HepG2 (cell line): ENCODE data around the gene NR2F1-AS1. TPM values are rescaled to one million over a fixed set of nuclear protein-coding genes. Genes with fewer than 3 reads are reported as not detected.

Source experiments
- CHD2 ChIP-seq: IDR thresholded peaks from 2 replicates; pipeline ENCODE4 v1.6.1; 2011; ENCODE audit warnings: low read depth, low read length, improper control_type of control experiment
- DMAP1 ChIP-seq: IDR thresholded peaks from 2 replicates; pipeline ENCODE4 v1.6.1; 2016
- EED ChIP-seq: sonication (generic); formaldehyde crosslinking; IDR thresholded peaks from 2 replicates; pipeline ENCODE4 v1.5.0; 2020; ENCODE audit warnings: mild to moderate bottlenecking, missing genetic modification reagents
- MAFG ChIP-seq: sonication (generic); formaldehyde crosslinking; IDR thresholded peaks from 2 replicates; pipeline ENCODE4 v1.5.1; 2020; ENCODE audit warnings: mild to moderate bottlenecking, missing genetic modification reagents
- MATR3 ChIP-seq: sonication (generic); formaldehyde crosslinking; IDR thresholded peaks from 2 replicates; pipeline ENCODE4 v1.4.0; 2020; ENCODE audit warnings: missing genetic modification reagents
- MED13 ChIP-seq: sonication (generic); formaldehyde crosslinking; IDR thresholded peaks from 2 replicates; pipeline ENCODE4 v1.5.0; 2020; ENCODE audit warnings: missing genetic modification reagents
- ZNF382 ChIP-seq: sonication (generic); formaldehyde crosslinking; IDR thresholded peaks from 2 replicates; pipeline ENCODE4 v1.5.0; 2020; ENCODE audit warnings: missing genetic modification reagents, mild to moderate bottlenecking, borderline replicate concordance
- ZNF552 ChIP-seq: sonication (generic); formaldehyde crosslinking; IDR thresholded peaks from 2 replicates; pipeline ENCODE4 v1.9.0; 2022; ENCODE audit warnings: missing genetic modification reagents, mild to moderate bottlenecking, borderline replicate concordance
- ZSCAN22 ChIP-seq: sonication (generic); formaldehyde crosslinking; IDR thresholded peaks from 2 replicates; pipeline ENCODE4 v1.4.0; 2020; ENCODE audit warnings: mild to moderate bottlenecking, missing genetic modification reagents
- polyA plus RNA-seq, 8 experiments: library from polyadenylated mRNA; depleted of rRNA in 3 of 8; stranded (reverse) in 7 of 8; unstranded in 1 of 8; fragments of >200 nt; fragmentation: Illumina TruSeq in 4 of 8; extraction: Trizol in 4 of 8; gene quantifications; 2 replicates each; pipeline versions ENCODE4 v1.2.1 to v1.2.3, GENCODE V29; 2011 to 2016; ENCODE audit warnings: low read depth in 4 of 8, missing spikeins in 1 of 8, mixed read lengths in 1 of 8; ENCODE audit not compliant: insufficient read depth in 1 of 8
- total RNA-seq, 5 experiments: library from RNA; depleted of rRNA; stranded (reverse); fragments of >200 nt; fragmentation: Illumina TruSeq; extraction: Trizol; gene quantifications; 2 replicates each; pipeline ENCODE4 v1.2.3, GENCODE V29; 2016; ENCODE audit warnings: low read depth in 1 of 5
- TF ChIP-seq, protein P1 (sequence below): sonication (generic); formaldehyde crosslinking; IDR thresholded peaks from 2 replicates; pipeline ENCODE4 v1.4.0; 2020; ENCODE audit warnings: missing genetic modification reagents, borderline replicate concordance
- TF ChIP-seq, protein P2 (sequence below): sonication (generic); formaldehyde crosslinking; IDR thresholded peaks from 2 replicates; pipeline ENCODE4 v1.5.1; 2020; ENCODE audit warnings: missing genetic modification reagents, mild to moderate bottlenecking, borderline replicate concordance
- TF ChIP-seq, protein P3 (sequence below): sonication (generic); formaldehyde crosslinking; IDR thresholded peaks from 2 replicates; pipeline ENCODE4 v1.5.1; 2020; ENCODE audit warnings: missing genetic modification reagents, mild to moderate bottlenecking, borderline replicate concordance

Gene NR2F1-AS1
- total and polyA plus RNA-seq, 2 of the 13 experiments (the other 11 are each of a cell fraction or from before 2014, with no cell fraction given) = 2.8 TPM

DNA sequence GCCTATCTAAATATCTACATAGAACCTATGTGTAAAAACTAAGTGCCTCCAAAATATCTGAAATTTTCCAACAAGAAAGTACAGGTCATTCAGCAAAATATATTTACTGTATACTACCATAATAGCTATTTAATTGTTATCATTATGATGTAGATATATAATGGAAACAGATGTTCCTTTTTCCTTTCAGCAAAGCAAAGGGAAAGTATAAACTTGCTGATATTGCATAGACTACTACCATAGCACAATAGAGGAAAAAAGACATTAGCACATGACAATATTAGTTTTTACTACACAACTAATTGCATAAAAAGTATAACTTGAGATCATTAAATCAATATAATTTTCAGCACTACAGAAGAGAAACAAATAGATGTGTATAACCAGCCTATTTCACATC, 14.9 kb downstream of the NR2F1-AS1 start (continued):
- TF ChIP-seq, protein P1, sequence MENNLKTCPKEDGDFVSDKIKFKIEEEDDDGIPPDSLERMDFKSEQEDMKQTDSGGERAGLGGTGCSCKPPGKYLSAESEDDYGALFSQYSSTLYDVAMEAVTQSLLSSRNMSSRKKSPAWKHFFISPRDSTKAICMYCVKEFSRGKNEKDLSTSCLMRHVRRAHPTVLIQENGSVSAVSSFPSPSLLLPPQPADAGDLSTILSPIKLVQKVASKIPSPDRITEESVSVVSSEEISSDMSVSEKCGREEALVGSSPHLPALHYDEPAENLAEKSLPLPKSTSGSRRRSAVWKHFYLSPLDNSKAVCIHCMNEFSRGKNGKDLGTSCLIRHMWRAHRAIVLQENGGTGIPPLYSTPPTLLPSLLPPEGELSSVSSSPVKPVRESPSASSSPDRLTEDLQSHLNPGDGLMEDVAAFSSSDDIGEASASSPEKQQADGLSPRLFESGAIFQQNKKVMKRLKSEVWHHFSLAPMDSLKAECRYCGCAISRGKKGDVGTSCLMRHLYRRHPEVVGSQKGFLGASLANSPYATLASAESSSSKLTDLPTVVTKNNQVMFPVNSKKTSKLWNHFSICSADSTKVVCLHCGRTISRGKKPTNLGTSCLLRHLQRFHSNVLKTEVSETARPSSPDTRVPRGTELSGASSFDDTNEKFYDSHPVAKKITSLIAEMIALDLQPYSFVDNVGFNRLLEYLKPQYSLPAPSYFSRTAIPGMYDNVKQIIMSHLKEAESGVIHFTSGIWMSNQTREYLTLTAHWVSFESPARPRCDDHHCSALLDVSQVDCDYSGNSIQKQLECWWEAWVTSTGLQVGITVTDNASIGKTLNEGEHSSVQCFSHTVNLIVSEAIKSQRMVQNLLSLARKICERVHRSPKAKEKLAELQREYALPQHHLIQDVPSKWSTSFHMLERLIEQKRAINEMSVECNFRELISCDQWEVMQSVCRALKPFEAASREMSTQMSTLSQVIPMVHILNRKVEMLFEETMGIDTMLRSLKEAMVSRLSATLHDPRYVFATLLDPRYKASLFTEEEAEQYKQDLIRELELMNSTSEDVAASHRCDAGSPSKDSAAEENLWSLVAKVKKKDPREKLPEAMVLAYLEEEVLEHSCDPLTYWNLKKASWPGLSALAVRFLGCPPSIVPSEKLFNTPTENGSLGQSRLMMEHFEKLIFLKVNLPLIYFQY = no peak
- TF ChIP-seq, protein P2, sequence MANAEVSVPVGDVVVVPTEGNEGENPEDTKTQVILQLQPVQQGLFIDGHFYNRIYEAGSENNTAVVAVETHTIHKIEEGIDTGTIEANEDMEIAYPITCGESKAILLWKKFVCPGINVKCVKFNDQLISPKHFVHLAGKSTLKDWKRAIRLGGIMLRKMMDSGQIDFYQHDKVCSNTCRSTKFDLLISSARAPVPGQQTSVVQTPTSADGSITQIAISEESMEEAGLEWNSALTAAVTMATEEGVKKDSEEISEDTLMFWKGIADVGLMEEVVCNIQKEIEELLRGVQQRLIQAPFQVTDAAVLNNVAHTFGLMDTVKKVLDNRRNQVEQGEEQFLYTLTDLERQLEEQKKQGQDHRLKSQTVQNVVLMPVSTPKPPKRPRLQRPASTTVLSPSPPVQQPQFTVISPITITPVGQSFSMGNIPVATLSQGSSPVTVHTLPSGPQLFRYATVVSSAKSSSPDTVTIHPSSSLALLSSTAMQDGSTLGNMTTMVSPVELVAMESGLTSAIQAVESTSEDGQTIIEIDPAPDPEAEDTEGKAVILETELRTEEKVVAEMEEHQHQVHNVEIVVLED (CRISPR knock-in tag) = no peak
- no peak for TF ChIP-seq ZNF552 (CRISPR knock-in tag)
- TF ChIP-seq CHD2 = no peak
- TF ChIP-seq DMAP1 (CRISPR knock-in tag) = no peak
- no peak for TF ChIP-seq MAFG (CRISPR knock-in tag)
- no peak for TF ChIP-seq EED
- no peak for TF ChIP-seq MATR3
- no peak for TF ChIP-seq ZNF382 (CRISPR knock-in tag)
- TF ChIP-seq, protein P3, sequence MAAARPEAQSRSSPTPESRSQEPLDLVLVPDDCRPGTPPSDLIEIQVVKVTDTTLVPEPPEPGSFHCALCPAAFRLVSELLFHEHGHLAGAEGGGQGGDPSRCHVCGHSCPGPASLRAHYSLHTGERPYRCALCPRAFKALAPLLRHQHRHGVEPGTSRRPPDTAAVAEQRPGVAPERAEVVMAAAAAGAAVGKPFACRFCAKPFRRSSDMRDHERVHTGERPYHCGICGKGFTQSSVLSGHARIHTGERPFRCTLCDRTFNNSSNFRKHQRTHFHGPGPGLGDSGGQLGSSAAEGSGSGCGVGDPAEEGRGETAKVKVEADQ (CRISPR knock-in tag) = no peak
- TF ChIP-seq MED13 (CRISPR knock-in tag) = no peak
- TF ChIP-seq ZSCAN22 (CRISPR knock-in tag) = no peak
